SH-SY5Y (cell line): Measurements from ENCODE around the gene DCLRE1C.

Experiments
- GATA2 ChIP-seq: IDR thresholded peaks from 2 replicates; pipeline ENCODE4 v1.6.1; 2011; ENCODE audit warnings: mild to moderate bottlenecking, low read depth, low read length
- GATA3 ChIP-seq: IDR thresholded peaks from 2 replicates; pipeline ENCODE4 v1.6.1; 2011; ENCODE audit warnings: low read depth, mild to moderate bottlenecking, low read length, moderate library complexity

DNA sequence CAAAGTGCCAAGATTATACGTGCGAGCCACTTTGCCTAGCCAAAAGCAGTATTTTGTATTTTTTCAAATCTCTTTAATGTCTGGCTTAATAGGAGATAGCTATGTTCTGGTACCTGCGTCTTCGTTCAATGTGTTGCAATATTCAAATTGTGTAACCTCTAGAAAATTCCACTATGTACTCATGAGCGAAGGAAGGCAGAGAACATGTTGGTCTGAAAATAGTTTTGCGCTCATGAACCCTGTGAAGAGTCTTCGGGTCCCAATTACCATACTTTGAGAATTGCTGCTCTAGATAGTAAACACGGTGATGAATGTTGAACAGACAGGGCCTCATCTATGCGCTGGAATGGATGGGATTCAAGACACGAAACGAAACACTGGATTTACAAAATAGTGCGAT, 78.0 kb downstream of the DCLRE1C start:
- TF ChIP-seq GATA2 (no peak), GATA3 (no peak)
